Upper lobe of right lung (tissue), 1 donor: ENCODE data around the gene UPF2. TPM values are rescaled to one million over a fixed set of nuclear protein-coding genes. Genes with fewer than 3 reads are reported as not detected.

Source experiments
- ATAC-seq: fragments of 200-7000 bp; cut with Tn5 transposase; one replicate; pipeline ENCODE4 v1.9.1; 2020; ENCODE audit warnings: mild to moderate bottlenecking, moderate library complexity
- DNase-seq: peaks from one replicate; pipeline ENCODE4 v3.0.0-alpha.2; 2020
- H3K27ac ChIP-seq: fragments of 200-600 bp; one replicate; pipeline ENCODE4 v1.8.0; 2022
- H3K27me3 ChIP-seq: fragments of 200-600 bp; one replicate; pipeline ENCODE4 v1.8.0; 2022; ENCODE audit warnings: mild to moderate bottlenecking
- H3K36me3 ChIP-seq: fragments of 200-600 bp; one replicate; pipeline ENCODE4 v1.8.0; 2022
- H3K4me1 ChIP-seq: fragments of 200-600 bp; one replicate; pipeline ENCODE4 v1.8.0; 2022
- H3K4me3 ChIP-seq: fragments of 200-600 bp; one replicate; pipeline ENCODE4 v1.8.0; 2022; ENCODE audit warnings: mild to moderate bottlenecking
- H3K9me3 ChIP-seq: fragments of 200-600 bp; one replicate; pipeline ENCODE4 v1.8.0; 2022
- CTCF ChIP-seq: fragments of 200-600 bp; IDR thresholded peaks from one replicate; pipeline ENCODE4 v1.8.0; 2022; ENCODE audit warnings: antibody characterized with exemption
- intact Hi-C: fragments of 100-400 bp; cut with DNase I; formaldehyde crosslinking; loops from one replicate; pipeline ENCODE4 v1.11.0; 2022
- total RNA-seq: library from RNA; stranded (reverse); fragmentation: NEBNext Ultra II Directional; extraction: Animal tissue kit (Norgen Biotek cat#: 25700); gene quantifications from one replicate; pipeline ENCODE4 v1.2.1, GENCODE V29; 2021
- donor health status: DM: no; HTN: yes; CAD: no; lungs with severe emphysema.

UPF2 gene
- total RNA-seq, 1 donor from 2014 or later = 20.1 TPM

- intact Hi-C loops = no loop called here
- peak overlapping the region; percentile 71 for H3K27ac ChIP-seq
Measured at GRCh38 chr10:11898033-11898371, 144.6 kb downstream of the UPF2 start.

GRCh38 chr10:11896549-11897200 lies 145.9 kb downstream of the UPF2 start:
- no peak for TF ChIP-seq CTCF
- H3K9me3 ChIP-seq = no peaks in the 10 kb centered on the region
- peak; percentile 22 for DNase-seq
- H3K27me3 ChIP-seq = no peaks in the 10 kb centered on the region
- H3K4me1 ChIP-seq = peaks cover 3% of the 10 kb centered on the region
- H3K36me3 ChIP-seq = no peaks in the 10 kb centered on the region
- no peak for ATAC-seq
- no peak overlapping the region for H3K4me3 ChIP-seq
- no peak overlapping the region for H3K27ac ChIP-seq
- intact Hi-C loops = no loop called here

More at GRCh38 chr10:11898033-11898371, 144.6 kb downstream of the UPF2 start:
- H3K27me3 ChIP-seq = no peaks in the 10 kb centered on the region
- H3K4me1 ChIP-seq = peaks cover 3% of the 10 kb centered on the region
- H3K36me3 ChIP-seq = no peaks in the 10 kb centered on the region
- no peak overlapping the region for H3K4me3 ChIP-seq
- ATAC-seq (no peak), DNase-seq (no peak)
- no peaks in the 10 kb centered on the region for H3K9me3 ChIP-seq
- TF ChIP-seq CTCF = no peak

GRCh38 chr10:11895598-11895997 lies 147.0 kb downstream of the UPF2 start:
- Histone ChIP-seq H3K36me3 (no peaks in the 10 kb centered on the region), H3K4me1 (peaks cover 3% of the 10 kb centered on the region), H3K27me3 (no peaks in the 10 kb centered on the region), H3K27ac (no peak overlapping the region), H3K9me3 (no peaks in the 10 kb centered on the region), H3K4me3 (no peak overlapping the region)
- DNase-seq (no peak), ATAC-seq (no peak)
- intact Hi-C loops = no loop called here
- no peak for TF ChIP-seq CTCF

- ATAC-seq = no peak
- H3K4me3 ChIP-seq = no peak overlapping the region
- no peak overlapping the region for H3K27ac ChIP-seq
- no peaks in the 10 kb centered on the region for H3K27me3 ChIP-seq
- TF ChIP-seq CTCF = no peak
- no peak for DNase-seq
- no peaks in the 10 kb centered on the region for H3K9me3 ChIP-seq
- peaks cover 3% of the 10 kb centered on the region for H3K4me1 ChIP-seq
- no peaks in the 10 kb centered on the region for H3K36me3 ChIP-seq
- intact Hi-C loops = no loop called here
Measured at GRCh38 chr10:11895108-11895466, 147.5 kb downstream of the UPF2 start.

GRCh38 chr10:11894381-11895107 lies 148.1 kb downstream of the UPF2 start:
- H3K4me3 ChIP-seq = no peak overlapping the region
- no peak overlapping the region for H3K27ac ChIP-seq
- ATAC-seq = no peak
- peaks cover 3% of the 10 kb centered on the region for H3K4me1 ChIP-seq
- no peaks in the 10 kb centered on the region for H3K9me3 ChIP-seq
- intact Hi-C loops = no loop called here
- no peaks in the 10 kb centered on the region for H3K36me3 ChIP-seq
- no peaks in the 10 kb centered on the region for H3K27me3 ChIP-seq
- DNase-seq = peak; percentile 60
- no peak for TF ChIP-seq CTCF
